Neuronal stem cell (in vitro differentiated cells): ENCODE measurements around the gene MYO5C.
"Not testable (repeated sequence)": the region's sequence is repeated elsewhere in the genome, so short reads cannot be mapped to it uniquely, and the experiment has no call there.

ENCODE experiments used
- DNase-seq: peaks from one replicate; pipeline ENCODE4 v3.0.0-alpha.2; 2013; ENCODE audit warnings: low spot score
- H2AFZ ChIP-seq: one replicate; pipeline ENCODE4 v1.6.1; 2013; ENCODE audit warnings: mild to moderate bottlenecking, low read length, inconsistent platforms
- H2AK5ac ChIP-seq: 2 replicates; pipeline ENCODE4 v1.6.1; 2013; ENCODE audit warnings: low read depth, mild to moderate bottlenecking, inconsistent platforms, low read length, moderate library complexity, mixed read lengths
- H2BK120ac ChIP-seq: 2 replicates; pipeline ENCODE4 v1.6.1; 2013; ENCODE audit warnings: low read depth, mild to moderate bottlenecking, inconsistent platforms, low read length, moderate library complexity, mixed read lengths
- H2BK12ac ChIP-seq: one replicate; pipeline ENCODE4 v1.6.1; 2013; ENCODE audit warnings: low read length, inconsistent platforms
- H2BK15ac ChIP-seq: 2 replicates; pipeline ENCODE4 v1.6.1; 2013; ENCODE audit warnings: mild to moderate bottlenecking, low read length, inconsistent platforms, mixed read lengths
- H2BK5ac ChIP-seq: one replicate; pipeline ENCODE4 v1.6.1; 2013; ENCODE audit warnings: inconsistent platforms, mild to moderate bottlenecking, low read length, moderate library complexity
- H3K14ac ChIP-seq: one replicate; pipeline ENCODE4 v1.6.1; 2013; ENCODE audit warnings: low read length, inconsistent platforms
- H3K18ac ChIP-seq: 2 replicates; pipeline ENCODE4 v1.6.1; 2013; ENCODE audit warnings: low read length, inconsistent platforms
- H3K23ac ChIP-seq: 2 replicates; pipeline ENCODE4 v1.6.1; 2013; ENCODE audit warnings: low read depth, mild to moderate bottlenecking, mixed read lengths, low read length, inconsistent platforms; ENCODE audit not compliant: poor library complexity
- H3K27ac ChIP-seq: replicated peaks from 3 replicates; pipeline ENCODE4 v1.5.1; 2013; ENCODE audit warnings: low read length, inconsistent platforms
- H3K27me3 ChIP-seq, 3 experiments: 2 replicates each; pipeline ENCODE4 v1.6.1; 2013; ENCODE audit warnings: low read length in 3 of 3, mild to moderate bottlenecking in 2 of 3, inconsistent platforms in 1 of 3, low read depth in 1 of 3, mixed read lengths in 1 of 3, moderate library complexity in 1 of 3; ENCODE audit not compliant: control insufficient read depth in 3 of 3, insufficient read depth in 3 of 3
- H3K36me3 ChIP-seq, 2 donors: replicated peaks in 1 of 2; 2 replicates each; pipeline ENCODE4 v1.6.1; 2013; ENCODE audit warnings: low read length in 2 of 2; ENCODE audit not compliant: control insufficient read depth in 2 of 2, insufficient read depth in 2 of 2
- H3K4ac ChIP-seq: 2 replicates; pipeline ENCODE4 v1.6.1; 2013; ENCODE audit warnings: inconsistent platforms, mild to moderate bottlenecking, low read length, moderate library complexity
- H3K4me1 ChIP-seq, 2 donors: 1 replicate in 1 of 2; 2 replicates in 1 of 2; pipeline ENCODE4 v1.6.1; 2013; ENCODE audit warnings: low read length in 2 of 2, low read depth in 1 of 2; ENCODE audit not compliant: control insufficient read depth in 2 of 2, insufficient read depth in 1 of 2
- H3K4me2 ChIP-seq: one replicate; pipeline ENCODE4 v1.6.1; 2013; ENCODE audit warnings: mild to moderate bottlenecking, low read length, inconsistent platforms; ENCODE audit not compliant: insufficient read depth, poor library complexity, severe bottlenecking
- H3K4me3 ChIP-seq, 2 donors: 2 replicates each; pipeline ENCODE4 v1.5.1; 2013; ENCODE audit warnings: low read length in 2 of 2, mild to moderate bottlenecking in 2 of 2, inconsistent platforms in 1 of 2, moderate library complexity in 1 of 2
- H3K79me1 ChIP-seq: one replicate; pipeline ENCODE4 v1.6.1; 2013; ENCODE audit warnings: low read depth, mild to moderate bottlenecking, inconsistent platforms, low read length, moderate library complexity
- H3K9ac ChIP-seq: one replicate; pipeline ENCODE4 v1.6.1; 2013; ENCODE audit warnings: mild to moderate bottlenecking, low read depth, low read length, inconsistent platforms; ENCODE audit not compliant: poor library complexity
- H3K9me3 ChIP-seq, 2 donors: replicated peaks in 1 of 2; 2 replicates each; pipeline versions ENCODE3 to v1.6.1; 2013; ENCODE audit warnings: low read length in 2 of 2, mild to moderate bottlenecking in 2 of 2, inconsistent platforms in 1 of 2, low read depth in 1 of 2, mixed read lengths in 1 of 2, moderate library complexity in 1 of 2; ENCODE audit not compliant: control insufficient read depth in 2 of 2, insufficient read depth in 1 of 2
- H4K8ac ChIP-seq: one replicate; pipeline ENCODE4 v1.6.1; 2013; ENCODE audit warnings: low read depth, mild to moderate bottlenecking, inconsistent platforms, low read length, moderate library complexity
- H4K91ac ChIP-seq: one replicate; pipeline ENCODE4 v1.6.1; 2013; ENCODE audit warnings: low read length, low read depth, mild to moderate bottlenecking, inconsistent platforms; ENCODE audit not compliant: poor library complexity
- WGBS, 2 donors: extraction: QIAGEN DNeasy Blood & Tissue Kit; methylation state at CpG; one replicate each; pipeline ENCODE4 v1.1.7; 2013; ENCODE audit warnings: missing lambda C conversion rate in 2 of 2, mixed read lengths in 1 of 2; ENCODE audit not compliant: insufficient read length in 2 of 2, insufficient replicate concordance in 1 of 2; ENCODE audit errors: extremely low coverage in 2 of 2; 5-methylcytosine and 5-hydroxymethylcytosine counted together

Gene MYO5C

GRCh38 chr15:52238989-52239525 lies 56.5 kb downstream of the MYO5C start:
- not testable (repeated sequence) for H3K4me2 ChIP-seq, H3K4me3 ChIP-seq, H2BK120ac ChIP-seq, H3K23ac ChIP-seq, H2BK12ac ChIP-seq, H3K9ac ChIP-seq, H3K4ac ChIP-seq, H3K27ac ChIP-seq, H2BK15ac ChIP-seq, H3K4me1 ChIP-seq, H4K91ac ChIP-seq, H4K8ac ChIP-seq, H2AK5ac ChIP-seq, H3K9me3 ChIP-seq, DNase-seq, H2BK5ac ChIP-seq, H3K27me3 ChIP-seq, H2AFZ ChIP-seq, H3K18ac ChIP-seq, H3K79me1 ChIP-seq
- Histone ChIP-seq H3K36me3 (peaks cover 15 to 42% of the 10 kb centered on the region in 2 donors), H3K14ac (peak overlapping the region; percentile 49)
- WGBS, 2 donors, result no CpG with 5 or more reads among the region's 13 CpGs

GRCh38 chr15:52238149-52238548 lies 57.5 kb downstream of the MYO5C start:
- H3K4ac ChIP-seq, result no peak overlapping the region
- H3K9me3 ChIP-seq, result peaks cover 0 to 2% of the 10 kb centered on the region in 2 donors
- H2AK5ac ChIP-seq, result no peak overlapping the region
- no peak for DNase-seq
- no peak overlapping the region for H2BK120ac ChIP-seq
- H3K4me3 ChIP-seq, result no peak overlapping the region
- H2BK12ac ChIP-seq, result no peak overlapping the region
- H3K9ac ChIP-seq, result no peak overlapping the region
- H3K23ac ChIP-seq, result no peak overlapping the region
- H4K8ac ChIP-seq, result no peak overlapping the region
- H3K14ac ChIP-seq, result no peak overlapping the region
- H3K4me1 ChIP-seq, result peaks cover 0 to 4% of the 10 kb centered on the region in 2 donors
- H3K36me3 ChIP-seq, result peaks cover 15 to 36% of the 10 kb centered on the region in 2 donors
- H3K27ac ChIP-seq, result no peak overlapping the region
- no peak overlapping the region for H3K18ac ChIP-seq
- no peaks in the 10 kb centered on the region for H3K79me1 ChIP-seq
- no peak overlapping the region for H4K91ac ChIP-seq
- no peak overlapping the region for H2AFZ ChIP-seq
- no peak overlapping the region for H3K4me2 ChIP-seq
- H2BK5ac ChIP-seq, result no peak overlapping the region
- no CpG with 5 or more reads among the region's 3 CpGs for WGBS, 2 donors
- no peaks in the 10 kb centered on the region for H3K27me3 ChIP-seq
- H2BK15ac ChIP-seq, result no peak overlapping the region

GRCh38 chr15:52236013-52236412 lies 59.6 kb downstream of the MYO5C start:
- no peak for DNase-seq
- H2BK120ac ChIP-seq, result no peak overlapping the region
- no peak overlapping the region for H2BK12ac ChIP-seq

GRCh38 chr15:52234596-52235541 lies 60.7 kb downstream of the MYO5C start:
- H4K8ac ChIP-seq, result no peak overlapping the region
- no peak overlapping the region for H3K27ac ChIP-seq
- no peaks in the 10 kb centered on the region for H3K79me1 ChIP-seq
- no CpG with 5 or more reads among the region's 17 CpGs for WGBS, 2 donors
- no peak overlapping the region for H3K4ac ChIP-seq
- H3K14ac ChIP-seq, result no peak overlapping the region
- H3K4me1 ChIP-seq, result peaks cover 4% of the 10 kb centered on the region in 2 donors
- DNase-seq, result no peak
- H2BK12ac ChIP-seq, result no peak overlapping the region
- H4K91ac ChIP-seq, result no peak overlapping the region
- no peaks in the 10 kb centered on the region for H3K27me3 ChIP-seq
- peak overlapping the region; percentile 66 for H3K9ac ChIP-seq
- H2AK5ac ChIP-seq, result no peak overlapping the region
- no peak overlapping the region for H3K4me3 ChIP-seq
- no peak overlapping the region for H2BK15ac ChIP-seq
- H3K4me2 ChIP-seq, result no peak overlapping the region
- H2AFZ ChIP-seq, result no peak overlapping the region
- H3K9me3 ChIP-seq, result peaks cover 0 to 2% of the 10 kb centered on the region in 2 donors
- H2BK120ac ChIP-seq, result no peak overlapping the region
- no peak overlapping the region for H3K23ac ChIP-seq
- no peak overlapping the region for H3K18ac ChIP-seq
- no peak overlapping the region for H2BK5ac ChIP-seq
- peaks cover 13 to 26% of the 10 kb centered on the region in 2 donors for H3K36me3 ChIP-seq

More at GRCh38 chr15:52236013-52236412, 59.6 kb downstream of the MYO5C start:
- H3K18ac ChIP-seq, result no peak overlapping the region
- no peak overlapping the region for H2AK5ac ChIP-seq
- no peak overlapping the region for H3K23ac ChIP-seq
- H3K27ac ChIP-seq, result no peak overlapping the region
- no CpG with 5 or more reads among the region's 8 CpGs for WGBS, 2 donors
- H3K4me2 ChIP-seq, result no peak overlapping the region
- no peak overlapping the region for H4K8ac ChIP-seq
- H3K4me1 ChIP-seq, result peaks cover 4% of the 10 kb centered on the region in 2 donors
- H2BK5ac ChIP-seq, result no peak overlapping the region
- no peak overlapping the region for H4K91ac ChIP-seq
- no peak overlapping the region for H3K4ac ChIP-seq
- H3K4me3 ChIP-seq, result peak overlapping the region in 1 of 2 donors; percentile 38
- H3K27me3 ChIP-seq, result no peaks in the 10 kb centered on the region
- no peak overlapping the region for H3K14ac ChIP-seq
- H2AFZ ChIP-seq, result no peak overlapping the region
- H3K9me3 ChIP-seq, result peaks cover 0 to 2% of the 10 kb centered on the region in 2 donors
- H3K9ac ChIP-seq, result no peak overlapping the region
- H3K36me3 ChIP-seq, result peaks cover 13 to 26% of the 10 kb centered on the region in 2 donors
- H3K79me1 ChIP-seq, result no peaks in the 10 kb centered on the region
- no peak overlapping the region for H2BK15ac ChIP-seq
